ENCODE measurements around the gene TASP1. TPM values are rescaled to one million over a fixed set of nuclear protein-coding genes. Genes with fewer than 3 reads are reported as not detected.
A peak's percentile ranks its signal among the peaks of the same experiment; 100 is the strongest.
"Not testable (repeated sequence)": the region's sequence is repeated elsewhere in the genome, so short reads cannot be mapped to it uniquely, and the experiment has no call there.

The TASP1 gene
- total RNA-seq, 4 donors from 2014 or later, result 7.7 to 20.0 (median 8.7) TPM

DNA sequence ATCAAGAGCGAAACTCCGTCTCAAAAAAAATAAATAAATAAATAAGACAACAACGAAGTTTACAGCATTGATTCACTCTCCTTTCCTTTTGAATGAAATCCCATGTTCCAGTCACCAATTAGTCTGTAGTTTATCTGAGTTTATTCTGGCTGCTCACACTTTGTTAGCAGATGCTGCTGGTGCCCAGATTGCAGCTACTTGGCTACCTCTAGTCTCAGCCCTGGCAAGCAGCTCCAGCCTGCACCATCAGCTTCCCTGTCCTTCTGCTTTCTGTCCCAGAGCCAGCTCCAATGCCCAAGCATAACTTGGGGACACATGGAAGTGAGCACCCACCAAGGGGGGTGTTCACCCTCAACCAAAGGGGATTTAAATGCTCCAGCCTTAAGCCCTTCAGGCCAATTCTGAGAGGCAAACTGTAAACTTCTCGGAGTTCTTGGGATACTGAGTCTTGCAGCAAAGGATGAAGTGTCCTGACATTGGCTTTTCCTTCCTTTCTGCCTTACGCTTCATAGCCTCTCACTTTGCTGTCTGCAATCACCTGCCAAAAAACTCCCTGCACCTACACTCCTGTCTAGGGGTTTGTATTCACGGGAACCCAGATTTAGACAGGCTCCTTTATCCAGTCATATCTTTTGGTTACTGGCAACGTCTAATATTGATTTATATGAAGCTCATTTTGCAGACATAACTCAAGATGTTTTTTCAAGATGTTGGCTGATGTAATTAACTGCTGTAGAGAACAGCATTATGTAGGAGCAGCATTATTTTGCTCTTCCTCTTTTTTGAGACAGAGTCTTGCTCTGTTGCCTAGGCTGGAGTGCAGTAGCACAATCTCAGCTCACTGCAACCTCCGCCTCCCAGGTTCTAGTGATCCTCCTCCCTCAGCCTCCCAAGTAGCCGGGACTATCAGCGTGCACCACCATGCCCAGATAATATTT is 9.8 kb upstream of the TASP1 start:
- H3K9me3 ChIP-seq, result no peaks in the 10 kb centered on the region
- no peak overlapping the region for H3K4me3 ChIP-seq
- peaks cover 0 to 3% (median 0%) of the 10 kb centered on the region in 4 donors for H3K27me3 ChIP-seq
- intact Hi-C loops (cut with DNase I), result no loop called here
- TF ChIP-seq, protein P1, sequence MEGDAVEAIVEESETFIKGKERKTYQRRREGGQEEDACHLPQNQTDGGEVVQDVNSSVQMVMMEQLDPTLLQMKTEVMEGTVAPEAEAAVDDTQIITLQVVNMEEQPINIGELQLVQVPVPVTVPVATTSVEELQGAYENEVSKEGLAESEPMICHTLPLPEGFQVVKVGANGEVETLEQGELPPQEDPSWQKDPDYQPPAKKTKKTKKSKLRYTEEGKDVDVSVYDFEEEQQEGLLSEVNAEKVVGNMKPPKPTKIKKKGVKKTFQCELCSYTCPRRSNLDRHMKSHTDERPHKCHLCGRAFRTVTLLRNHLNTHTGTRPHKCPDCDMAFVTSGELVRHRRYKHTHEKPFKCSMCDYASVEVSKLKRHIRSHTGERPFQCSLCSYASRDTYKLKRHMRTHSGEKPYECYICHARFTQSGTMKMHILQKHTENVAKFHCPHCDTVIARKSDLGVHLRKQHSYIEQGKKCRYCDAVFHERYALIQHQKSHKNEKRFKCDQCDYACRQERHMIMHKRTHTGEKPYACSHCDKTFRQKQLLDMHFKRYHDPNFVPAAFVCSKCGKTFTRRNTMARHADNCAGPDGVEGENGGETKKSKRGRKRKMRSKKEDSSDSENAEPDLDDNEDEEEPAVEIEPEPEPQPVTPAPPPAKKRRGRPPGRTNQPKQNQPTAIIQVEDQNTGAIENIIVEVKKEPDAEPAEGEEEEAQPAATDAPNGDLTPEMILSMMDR (IDR thresholded peaks at IDR 0.05), result no peak
- TF ChIP-seq POLR2A (IDR thresholded peaks at IDR 0.05), result no peak
- no peak for DNase-seq
- WGBS, 2 donors, result 50 to 67% methylated on average over 8 to 10 of the region's 10 CpGs
- no peaks in the 10 kb centered on the region for H3K36me3 ChIP-seq
- H3K27ac ChIP-seq, result peak overlapping the region in 2 of 4 donors; percentile 47 to 63
- H3K4me1 ChIP-seq, result peaks cover 0 to 23% (median 0%) of the 10 kb centered on the region in 3 donors

- 10 to 27% methylated on average over 4 of the region's 4 CpGs for WGBS, 2 donors
- no peaks in the 10 kb centered on the region for H3K36me3 ChIP-seq
- intact Hi-C loops (cut with DNase I), result no loop called here
- H3K27ac ChIP-seq, result no peak overlapping the region
- H3K27me3 ChIP-seq, result peaks cover 0 to 4% (median 0%) of the 10 kb centered on the region in 4 donors
- H3K4me3 ChIP-seq, result no peak overlapping the region
- H3K4me1 ChIP-seq, result peaks cover 0 to 17% (median 0%) of the 10 kb centered on the region in 3 donors
- H3K9me3 ChIP-seq, result no peaks in the 10 kb centered on the region
- TF ChIP-seq POLR2A (IDR thresholded peaks at IDR 0.05), result no peak
- TF ChIP-seq, protein P1 (IDR thresholded peaks at IDR 0.05), result no peak
- DNase-seq, result no peak
These were observed 5.3 kb upstream of the TASP1 start for GRCh38 chr20:13644010-13644409.

- Histone ChIP-seq H3K27me3 (peaks cover 0 to 4% (median 0%) of the 10 kb centered on the region in 4 donors), H3K4me1 (peaks cover 0 to 15% (median 5%) of the 10 kb centered on the region in 3 donors), H3K9me3 (no peaks in the 10 kb centered on the region), H3K4me3 (peak overlapping the region; percentile 87 to 98 (median 88)), H3K36me3 (no peaks in the 10 kb centered on the region), H3K27ac (peak overlapping the region in 3 of 4 donors; percentile 83 to 93 (median 90))
- TF ChIP-seq, protein P1 (IDR thresholded peaks at IDR 0.05), result no peak
- no peak for TF ChIP-seq POLR2A (IDR thresholded peaks at IDR 0.05)
- no peak for DNase-seq
- 2 to 3% methylated on average over 9 of the region's 9 CpGs for WGBS, 2 donors
- intact Hi-C loops (cut with DNase I), result no loop called here
These were observed 392 bp upstream of the TASP1 start for GRCh38 chr20:13639150-13639497.

DNA sequence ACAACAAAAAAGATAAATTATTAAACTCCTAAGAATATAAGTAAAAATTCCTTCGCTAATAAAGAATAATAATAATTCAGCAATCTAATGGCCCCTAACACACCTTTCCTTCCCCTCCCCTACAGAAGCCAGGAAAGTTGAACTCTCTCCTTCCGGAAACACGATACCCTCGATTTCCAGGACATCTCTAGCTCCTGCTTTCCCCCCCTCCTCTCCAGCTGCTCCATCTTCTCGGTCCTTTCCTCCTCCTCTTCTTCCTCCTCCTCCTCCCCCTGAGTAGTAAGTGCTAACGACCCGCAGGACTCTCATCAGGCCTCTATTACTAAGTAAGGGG is 603 bp downstream of the TASP1 start:
- DNase-seq, result no peak
- Histone ChIP-seq H3K9me3 (no peaks in the 10 kb centered on the region), H3K4me1 (peaks cover 0 to 15% (median 5%) of the 10 kb centered on the region in 3 donors), H3K36me3 (no peaks in the 10 kb centered on the region), H3K27me3 (no peaks in the 10 kb centered on the region), H3K27ac (peak overlapping the region; percentile 82 to 93 (median 86)), H3K4me3 (peak overlapping the region; percentile 87 to 98 (median 88))
- no peak for TF ChIP-seq POLR2A (IDR thresholded peaks at IDR 0.05)
- TF ChIP-seq, protein P1 (IDR thresholded peaks at IDR 0.05), result no peak
- intact Hi-C loops (cut with DNase I), result no loop called here
- 3 to 4% methylated on average over 7 of the region's 7 CpGs for WGBS, 2 donors

- Histone ChIP-seq H3K9me3 (no peaks in the 10 kb centered on the region), H3K36me3 (peaks cover 0 to 25% (median 0%) of the 10 kb centered on the region in 3 donors), H3K27ac (no peak overlapping the region), H3K4me3 (no peak overlapping the region), H3K27me3 (no peaks in the 10 kb centered on the region), H3K4me1 (peaks cover 0 to under 1% (median 0%) of the 10 kb centered on the region in 3 donors)
- intact Hi-C loops (cut with DNase I), result no loop called here
- no peak for TF ChIP-seq POLR2A (IDR thresholded peaks at IDR 0.05)
- TF ChIP-seq, protein P1 (IDR thresholded peaks at IDR 0.05), result no peak
- 48 to 86% methylated on average over 1 of the region's 1 CpG for WGBS, 2 donors
- DNase-seq, result no peak
These were observed 6.3 kb downstream of the TASP1 start for GRCh38 chr20:13632431-13632830.

DNA sequence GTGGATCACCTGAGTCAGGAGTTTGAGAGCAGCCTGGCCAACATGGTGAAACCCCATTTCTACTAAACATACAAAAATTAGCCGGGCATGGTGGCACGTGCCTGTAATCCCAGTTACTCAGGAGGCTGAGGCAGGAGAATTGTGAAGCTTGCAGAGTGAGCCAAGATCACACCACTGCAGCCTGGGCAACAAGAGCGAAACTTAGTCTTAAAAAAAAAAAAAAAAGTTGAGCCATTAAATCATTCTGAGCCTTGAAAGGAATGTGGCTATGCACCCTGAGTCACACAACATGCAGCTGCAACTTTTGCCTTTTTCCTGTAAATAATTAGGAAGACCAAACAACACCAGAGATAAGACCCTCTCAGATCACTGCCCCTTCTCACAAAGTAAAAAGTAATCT is 11.2 kb downstream of the TASP1 start:
- H3K9me3 ChIP-seq; DNase-seq; H3K4me1 ChIP-seq; H3K4me3 ChIP-seq; H3K27me3 ChIP-seq; H3K27ac ChIP-seq; intact Hi-C loops (cut with DNase I): not testable (repeated sequence)
- 75 to 81% methylated on average over 3 of the region's 3 CpGs for WGBS, 2 donors
- H3K36me3 ChIP-seq, result peaks cover 0 to 50% (median 0%) of the 10 kb centered on the region in 3 donors
